NCI-H1436 treated with DMSO at 0.1 percent for 48 hours (cell line): ENCODE results near the gene GNB4.

Experiments
- DNase-seq: peaks from one replicate; lab custom pipeline; 2025; lab: John Stamatoyannopoulos, UW

GNB4 gene

DNA sequence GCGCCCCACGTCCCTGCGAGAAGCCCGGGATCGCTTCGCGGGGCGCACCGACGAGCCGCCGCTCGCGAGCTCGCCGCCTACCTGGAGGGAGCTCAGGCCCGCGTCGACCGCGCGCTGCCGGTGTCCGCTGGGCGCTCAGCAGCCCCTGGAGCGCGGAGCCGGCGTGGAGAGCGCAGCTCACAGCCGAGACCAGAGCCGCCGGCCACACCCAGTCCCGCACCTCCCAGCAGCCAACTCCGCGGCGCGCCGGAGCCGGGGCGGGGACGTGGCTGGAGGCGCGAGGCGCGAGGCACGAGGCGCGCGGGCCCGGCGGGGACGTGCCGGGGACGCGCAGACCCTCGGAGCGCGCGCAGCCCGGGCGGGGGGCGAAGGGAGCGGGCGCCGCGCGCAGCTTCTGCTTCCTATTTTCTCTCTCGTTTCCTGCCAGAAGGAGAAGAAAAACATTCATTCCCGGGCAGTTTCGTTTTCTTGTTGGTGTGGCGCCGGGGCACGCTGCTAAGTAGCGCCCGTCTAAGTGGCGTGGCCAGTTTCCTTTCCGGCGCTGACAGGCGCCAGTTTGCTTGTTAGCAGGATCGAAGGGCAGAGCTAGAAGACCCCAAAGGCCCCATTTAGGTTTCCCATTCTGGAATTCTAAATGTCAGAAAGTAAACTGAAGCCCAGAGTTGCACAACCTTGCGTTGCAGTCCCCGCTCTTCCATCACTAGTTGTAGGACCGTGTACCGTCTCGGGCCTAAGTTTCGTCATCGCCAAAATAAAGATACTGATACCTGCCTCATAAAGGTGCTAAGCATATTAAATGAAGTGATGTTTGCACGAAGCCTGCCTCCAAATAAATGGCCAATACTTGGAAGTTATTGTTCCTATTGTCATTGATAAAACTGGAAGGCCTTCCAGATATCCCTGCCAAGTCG, at the start of gene GNB4:
GNB4 (minus strand) TSS at position 206 of the 911 bp plus-strand sequence. CDS start 25,270 bp downstream, outside the sequence.
- no peak for DNase-seq

DNA sequence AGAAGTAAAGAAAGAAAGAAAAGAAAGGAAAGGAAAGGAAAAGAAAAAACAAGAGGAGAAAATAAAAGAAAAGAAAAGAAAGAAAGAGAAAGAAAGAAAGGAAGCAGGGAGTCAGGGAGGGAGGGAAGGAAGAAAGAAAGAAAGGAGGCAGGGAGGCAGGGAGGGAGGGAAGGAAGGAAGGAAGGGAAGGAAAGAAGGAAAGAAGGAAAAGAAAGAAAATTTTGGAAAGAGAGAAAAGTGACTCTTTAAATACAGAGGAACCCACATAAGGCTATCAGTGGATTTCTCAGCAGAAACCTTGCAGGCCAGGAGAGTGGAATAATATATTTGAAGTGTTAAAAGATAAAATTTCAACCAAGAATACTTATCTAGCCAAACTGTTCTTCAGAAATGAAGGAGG, 44.2 kb upstream of the GNB4 start:
- no peak for DNase-seq

DNA sequence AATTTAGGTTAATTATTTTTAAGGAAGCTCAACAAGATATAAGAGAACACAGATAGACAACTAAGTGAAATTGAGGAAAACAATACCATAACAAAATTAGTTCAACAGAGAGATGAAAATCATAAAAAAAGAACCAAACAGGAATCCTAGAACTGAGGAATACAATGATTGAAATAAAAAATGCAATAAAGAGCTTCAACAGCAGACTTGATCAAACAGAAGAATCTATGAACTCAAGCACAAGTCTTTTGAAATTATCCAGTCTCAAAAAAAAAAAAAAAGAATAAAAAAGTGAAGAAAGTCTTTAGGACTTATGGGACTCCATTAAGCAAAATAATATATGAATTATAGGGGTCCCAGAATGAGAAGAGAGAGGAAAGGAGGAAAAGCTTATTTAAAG, 42.0 kb upstream of the GNB4 start:
- DNase-seq: no peak

DNA sequence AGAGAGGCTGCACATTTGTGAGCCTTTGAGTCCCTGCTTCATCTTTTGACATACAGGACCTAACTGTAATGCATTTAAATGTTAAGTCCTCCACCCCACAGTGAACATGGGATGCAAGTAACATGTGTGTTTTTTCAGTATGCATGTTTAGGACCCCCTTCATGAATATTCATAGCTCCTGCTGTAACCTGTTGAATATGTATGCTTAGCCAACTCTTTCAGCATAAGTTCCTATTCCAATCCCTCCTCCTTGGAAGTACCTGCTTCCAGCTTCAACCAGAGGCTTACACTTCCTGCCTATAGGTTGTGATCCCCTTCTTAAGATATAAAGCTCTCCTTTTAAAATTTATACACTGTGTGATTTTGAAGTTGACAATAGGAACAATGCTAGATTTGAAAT, 36.9 kb upstream of the GNB4 start:
- DNase-seq: no peak

DNA sequence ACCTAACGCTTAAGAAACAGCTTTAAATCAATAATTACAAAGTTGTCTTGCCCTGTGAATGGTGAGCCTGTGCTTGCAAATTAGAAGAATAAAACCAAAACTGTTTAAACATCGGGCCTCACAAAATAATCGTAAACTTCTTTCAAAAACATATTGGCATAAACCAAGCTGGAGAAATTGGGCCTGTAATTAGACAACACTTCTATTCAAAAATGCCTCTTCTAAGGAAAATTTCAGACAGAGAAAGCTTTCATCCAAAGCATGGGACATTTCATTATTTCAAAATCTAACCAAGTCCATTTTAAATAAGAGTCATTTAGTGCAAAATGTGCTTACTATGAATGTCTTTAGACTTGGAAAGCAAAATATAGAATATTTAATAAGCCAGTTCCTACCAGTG, 35.5 kb upstream of the GNB4 start:
- no peak for DNase-seq

DNA sequence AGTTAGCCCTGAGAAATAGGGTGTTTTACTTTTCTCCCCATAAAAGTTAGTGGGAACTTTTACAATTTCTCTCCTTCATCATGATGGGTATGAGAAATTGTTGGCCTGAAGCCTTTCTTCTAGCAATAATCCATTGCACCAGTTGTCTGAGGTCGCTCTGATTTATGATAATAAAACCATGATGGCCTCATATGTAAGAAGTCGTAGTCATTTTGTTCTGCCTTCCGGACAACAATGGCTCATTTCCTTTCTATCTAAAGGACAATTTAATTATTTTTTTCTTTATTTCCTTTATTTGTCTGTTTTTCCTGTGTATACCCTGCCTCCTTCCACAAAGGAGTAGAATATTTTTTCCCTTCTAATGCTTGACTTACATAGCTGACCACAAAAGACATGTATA, 31.6 kb upstream of the GNB4 start:
- DNase-seq: no peak

DNA sequence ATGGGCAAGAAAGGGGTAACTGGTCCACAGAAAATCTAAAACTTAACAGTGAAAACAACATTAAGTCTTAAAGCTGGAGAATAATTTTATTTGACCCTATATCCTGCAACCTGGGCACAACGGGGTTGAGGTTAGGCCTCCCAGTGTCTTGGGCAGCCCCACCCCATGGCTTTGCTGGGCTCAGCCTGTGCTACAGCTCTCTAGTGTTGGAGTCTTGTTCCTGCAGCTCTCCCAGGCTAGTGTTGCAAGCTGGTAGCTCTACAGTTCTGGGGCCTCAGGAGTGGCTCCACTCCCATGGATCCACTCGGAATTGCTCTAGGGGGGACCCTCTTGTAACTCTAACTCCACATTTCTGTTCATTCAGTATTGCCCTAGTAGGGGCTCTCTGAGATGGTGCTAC, 24.9 kb upstream of the GNB4 start:
- no peak for DNase-seq

DNA sequence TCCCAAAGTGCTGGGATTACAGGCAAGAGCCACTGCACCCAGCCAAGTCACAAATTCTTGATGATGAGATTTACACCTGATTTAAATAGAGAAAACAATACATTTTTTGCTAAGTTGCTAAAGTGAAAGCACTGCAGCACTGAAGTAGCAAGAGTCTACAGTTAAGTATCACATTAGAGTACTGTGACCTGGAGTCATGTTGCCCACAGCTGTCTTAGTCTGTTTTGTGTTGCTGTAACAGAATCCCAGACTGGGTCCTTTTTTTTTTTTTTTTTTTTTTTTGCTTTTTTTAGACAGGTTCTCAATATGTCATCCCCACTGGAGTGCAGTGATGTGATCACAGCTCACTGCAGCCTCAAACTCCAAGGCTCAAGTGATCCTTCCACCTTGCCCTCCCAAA, 23.2 kb upstream of the GNB4 start:
- no peak for DNase-seq

DNA sequence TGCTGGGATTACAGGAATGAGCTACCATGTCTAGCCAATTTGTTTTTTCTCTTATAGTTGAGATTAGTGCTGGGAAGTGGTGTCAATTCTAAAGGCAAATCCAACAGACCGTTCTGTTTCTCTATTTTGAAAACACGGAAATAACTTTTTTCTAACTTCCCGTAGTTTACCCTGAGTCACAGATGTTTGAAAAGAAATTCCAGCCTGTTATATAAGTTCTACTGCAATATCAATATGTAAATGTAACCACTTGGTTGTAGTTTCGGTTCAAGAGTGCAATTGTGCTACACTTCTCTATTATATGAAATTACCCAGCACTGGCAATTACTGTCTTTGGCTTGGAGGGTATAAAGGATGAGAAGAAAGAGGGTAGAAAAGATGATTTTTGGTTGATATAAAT, 22.3 kb upstream of the GNB4 start:
- no peak for DNase-seq

DNA sequence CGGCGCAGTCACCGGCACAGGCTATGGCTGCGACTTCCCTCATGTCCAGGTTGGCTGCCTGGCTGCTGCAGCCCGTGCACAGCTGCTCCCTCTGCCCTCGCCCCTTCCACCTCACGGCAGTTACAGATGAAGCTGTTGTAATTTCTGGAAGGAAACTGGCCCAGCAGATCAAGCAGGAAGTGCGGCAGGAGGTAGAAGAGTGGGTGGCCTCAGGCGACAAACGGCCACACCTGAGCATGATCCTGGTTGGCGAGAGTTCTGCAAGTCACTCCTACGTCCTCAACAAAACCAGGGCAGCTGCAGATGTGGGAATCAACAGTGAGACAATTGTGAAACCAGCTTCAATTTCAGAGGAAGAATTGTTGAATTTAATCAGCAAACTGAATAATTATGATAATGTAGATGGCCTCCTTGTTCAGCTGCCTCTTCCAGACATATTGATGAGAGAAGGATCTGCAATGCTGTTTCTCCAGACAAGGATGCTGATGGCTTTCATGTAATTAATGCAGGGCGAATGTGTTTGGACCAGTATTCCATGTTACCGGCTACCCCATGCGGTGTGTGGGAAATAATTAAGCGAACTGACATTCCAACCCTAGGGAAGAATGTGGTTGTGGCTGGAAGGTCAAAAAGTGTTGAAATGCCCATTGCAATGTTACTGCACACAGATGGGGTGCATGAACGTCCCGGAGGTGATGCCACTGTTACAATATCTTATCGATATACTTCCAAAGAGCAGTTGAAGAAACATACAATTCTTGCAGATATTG, 13.2 kb upstream of the GNB4 start:
- no peak for DNase-seq

DNA sequence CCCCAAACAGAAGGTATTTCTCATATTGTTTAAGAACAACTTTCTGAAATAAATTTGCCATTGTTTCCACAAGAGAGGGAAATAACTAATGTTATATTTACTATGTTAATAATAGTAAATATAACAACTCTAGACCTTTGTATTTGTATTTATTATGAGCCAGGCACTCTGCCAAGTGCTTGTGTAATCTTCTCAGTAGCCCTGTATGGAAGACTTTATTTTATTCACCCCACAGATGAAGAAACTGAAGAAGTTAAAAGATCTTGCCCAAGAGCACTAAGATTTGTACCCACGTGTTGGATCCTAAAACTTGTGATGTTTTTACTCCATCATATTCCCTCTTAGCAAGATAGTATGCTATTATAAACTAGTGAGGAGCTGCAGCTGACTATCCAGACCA, 12.0 kb upstream of the GNB4 start:
- no peak for DNase-seq

DNA sequence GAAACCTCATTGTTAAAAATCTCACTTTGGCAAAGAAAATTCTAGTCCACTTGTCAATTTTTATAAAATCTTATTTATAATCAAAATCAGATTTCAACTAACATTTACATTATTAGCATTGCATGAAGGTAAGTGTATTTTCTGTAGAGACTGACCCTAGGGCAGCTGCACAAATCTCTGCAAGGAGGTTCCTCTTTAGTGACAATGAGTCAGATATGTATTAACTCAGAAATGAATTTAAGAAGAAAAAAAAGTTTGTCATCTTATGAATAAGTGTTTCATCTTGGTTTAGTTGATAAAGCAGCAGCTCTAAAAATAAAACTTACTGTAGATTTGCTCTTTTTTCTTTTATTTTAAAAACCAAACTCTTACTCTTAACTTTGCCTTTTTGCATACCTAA, 9.0 kb upstream of the GNB4 start:
- no peak for DNase-seq

DNA sequence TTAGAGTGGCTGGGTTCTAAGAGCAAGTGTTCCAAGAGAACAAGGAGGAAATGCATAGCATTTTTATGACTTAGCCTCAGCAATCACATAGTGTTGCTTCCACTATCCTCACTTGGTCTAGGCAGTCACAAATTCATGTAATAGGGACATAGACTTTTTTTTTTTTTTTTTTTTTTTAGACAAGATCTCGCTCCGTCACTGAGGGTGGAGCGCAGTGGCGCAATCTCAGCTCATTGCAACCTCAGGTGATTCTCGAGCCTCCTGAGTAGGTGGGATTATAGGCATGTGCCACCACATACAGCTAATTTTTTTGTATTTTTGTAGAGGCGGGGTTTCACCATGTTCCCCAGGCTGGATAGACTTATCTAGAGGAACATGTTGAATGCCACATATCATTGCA, 4.7 kb upstream of the GNB4 start:
- no peak for DNase-seq

DNA sequence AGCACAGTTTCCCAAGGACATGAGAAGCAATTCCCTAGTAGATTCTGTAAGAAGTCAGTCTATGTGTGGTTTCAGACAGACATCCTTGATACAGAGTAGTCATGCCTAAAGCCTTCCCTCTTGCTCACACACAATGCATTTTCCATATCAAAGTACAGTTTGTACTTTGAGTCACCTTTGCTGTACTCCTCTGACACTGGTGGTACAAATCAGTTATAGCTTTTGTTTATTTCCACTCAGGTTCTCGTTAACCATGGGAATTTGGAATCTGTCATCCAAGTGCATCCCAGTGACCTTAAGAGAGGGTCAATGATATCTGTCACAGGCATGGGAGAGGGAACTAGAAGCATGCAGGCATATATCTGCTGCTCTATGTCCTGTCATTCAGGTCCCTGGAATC, 3.6 kb upstream of the GNB4 start:
- no peak for DNase-seq

DNA sequence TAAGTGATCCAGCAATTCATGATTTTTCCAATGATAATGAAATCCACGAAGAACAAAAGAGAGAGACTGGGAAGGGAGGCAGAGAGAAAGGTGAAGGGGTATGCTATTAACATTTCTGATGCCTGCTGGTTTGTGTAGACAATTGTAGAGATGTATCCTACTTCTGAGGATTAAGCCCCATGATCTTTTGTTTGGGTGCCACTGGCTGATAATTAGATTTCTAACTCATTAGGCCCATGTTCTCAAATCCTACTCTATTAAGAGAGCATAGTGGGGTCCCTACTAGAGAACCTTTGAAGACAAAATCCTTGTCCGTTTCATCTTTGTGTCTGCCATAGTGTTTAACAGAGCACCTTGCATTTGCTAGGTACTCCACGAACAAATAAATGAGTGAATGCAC, 2.7 kb upstream of the GNB4 start:
- no peak for DNase-seq

DNA sequence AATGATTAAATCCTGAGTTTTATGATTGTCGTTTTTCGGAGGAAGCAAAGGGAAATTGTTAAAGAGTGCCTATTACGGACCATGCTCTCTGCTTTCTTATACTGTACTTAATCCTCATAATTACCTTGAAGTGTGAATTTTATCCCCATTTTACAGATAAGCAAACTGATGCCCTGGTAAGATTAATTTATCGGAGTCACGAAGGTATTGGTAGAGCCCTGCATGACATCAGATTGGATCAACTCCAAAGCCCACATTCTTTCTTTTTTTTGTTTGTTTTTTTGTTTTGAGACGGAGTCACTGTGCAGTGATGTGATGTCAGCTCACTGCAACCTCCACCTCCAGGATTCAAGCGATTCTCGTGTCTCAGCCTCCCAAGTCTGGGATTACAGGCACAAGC, 1.6 kb upstream of the GNB4 start:
- no peak for DNase-seq

DNA sequence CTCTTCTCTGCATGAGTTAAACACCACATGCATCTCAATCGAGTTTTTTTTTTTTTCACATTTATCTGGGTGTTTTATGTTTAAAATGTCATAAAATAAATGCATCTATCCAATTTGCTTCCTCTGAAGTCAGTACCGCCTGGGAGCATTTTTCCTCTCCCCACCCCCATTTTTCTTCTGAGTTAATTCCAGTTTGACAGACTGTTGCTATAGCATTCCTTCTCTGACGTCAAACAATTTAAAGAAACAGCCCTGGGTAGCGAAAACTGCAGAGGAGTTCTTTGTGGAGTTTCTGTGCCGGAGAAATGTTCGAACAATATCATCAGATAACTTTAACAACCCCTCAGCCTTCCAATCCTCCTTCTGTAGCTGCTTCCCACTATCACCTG, 900 bp upstream of the GNB4 start:
- no peak for DNase-seq

DNA sequence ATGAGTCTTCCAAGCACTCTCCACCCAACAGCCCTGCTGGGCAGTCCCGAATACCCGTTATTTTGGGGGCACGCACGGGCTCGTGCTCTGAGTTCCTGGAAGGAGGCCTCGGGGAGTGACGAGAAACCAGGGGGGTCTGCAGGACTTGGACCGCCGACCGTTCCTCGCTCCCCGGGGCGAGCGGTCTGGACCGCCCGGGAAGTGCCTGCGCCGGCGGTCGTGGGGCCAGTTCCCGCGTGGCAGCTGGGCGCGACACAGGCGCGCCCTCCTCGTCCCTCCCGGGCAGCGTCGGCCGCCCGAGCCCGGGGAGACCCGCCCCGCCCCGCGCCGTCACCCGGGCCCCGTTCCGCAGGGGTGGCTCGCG, 387 bp downstream of the GNB4 start:
- no peak for DNase-seq

DNA sequence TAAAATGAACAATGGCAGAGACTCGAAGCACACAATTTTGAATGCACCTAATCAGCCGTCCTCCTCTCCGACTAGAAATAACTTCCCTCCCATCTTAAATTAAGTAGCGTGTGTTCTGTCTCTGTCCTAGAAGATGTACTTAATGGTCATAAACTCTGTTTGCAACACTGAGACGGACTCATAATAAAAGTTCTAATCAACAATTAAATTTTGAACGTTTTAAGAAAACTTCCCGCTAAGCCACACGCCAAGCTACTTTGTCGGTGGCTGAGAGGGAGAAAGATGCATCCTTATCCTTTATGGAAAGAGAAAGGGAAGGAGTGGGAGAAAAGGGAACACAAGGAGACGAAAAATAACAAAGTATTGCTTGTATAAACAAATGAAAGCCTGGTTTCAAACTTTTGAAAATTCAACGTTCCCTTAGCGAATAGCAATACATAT, 989 bp downstream of the GNB4 start:
- no peak for DNase-seq

DNA sequence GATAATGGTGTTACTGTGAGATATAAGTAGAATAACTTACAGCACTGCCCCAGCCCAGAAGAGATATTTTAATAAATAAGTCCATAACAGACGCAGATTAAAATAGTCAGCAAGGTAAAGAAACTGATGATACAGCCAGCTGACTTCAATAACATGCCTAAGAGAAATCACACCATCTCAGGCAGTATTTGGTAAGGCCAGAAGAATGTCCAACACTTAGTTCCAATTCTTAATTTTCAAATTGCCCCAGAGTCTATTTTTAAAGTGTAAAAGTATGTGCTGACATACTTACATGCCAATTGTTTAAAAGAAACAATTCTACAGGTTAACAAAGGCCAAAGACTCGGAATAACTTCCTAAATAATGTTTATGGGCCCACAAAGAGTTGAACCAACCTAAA, 1.6 kb downstream of the GNB4 start:
- no peak for DNase-seq

DNA sequence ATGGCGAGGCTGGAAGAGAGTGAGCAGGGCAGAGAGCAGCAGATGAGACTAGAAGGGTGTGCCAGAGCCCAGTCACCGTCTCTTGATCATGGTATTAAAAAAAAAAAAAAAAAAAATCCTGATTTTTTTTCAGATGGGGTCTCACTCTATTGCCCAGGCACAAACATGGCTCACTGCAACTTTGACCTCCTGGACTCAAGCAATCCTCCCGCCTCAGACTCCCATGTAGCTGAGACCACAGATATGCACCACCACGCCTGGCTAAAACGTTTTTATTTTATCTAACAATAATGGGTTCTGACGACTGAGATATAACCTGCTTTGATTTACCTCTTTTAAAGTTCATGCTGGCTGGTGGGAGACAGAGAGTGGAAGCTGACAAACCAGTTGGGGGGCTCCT, 4.0 kb downstream of the GNB4 start:
- DNase-seq: no peak

DNA sequence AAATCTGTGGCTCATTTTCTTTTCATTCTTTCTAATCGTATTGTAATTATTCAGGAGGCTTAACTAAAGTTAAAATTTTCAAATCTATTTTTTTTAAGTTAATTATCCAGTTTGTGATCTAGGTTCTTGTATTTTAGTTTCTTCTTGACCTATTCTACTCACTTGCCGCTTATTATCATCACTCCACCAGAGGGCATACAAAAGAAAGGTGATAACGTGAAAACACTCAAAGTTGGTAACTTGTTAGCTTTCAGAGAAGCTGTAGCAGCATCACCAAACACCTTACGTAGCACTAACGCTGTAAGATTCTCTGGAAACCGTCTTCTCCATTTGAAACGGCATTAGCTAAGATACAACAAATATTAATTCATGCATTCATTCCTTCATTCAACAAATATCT, 4.8 kb downstream of the GNB4 start:
- DNase-seq: no peak

DNA sequence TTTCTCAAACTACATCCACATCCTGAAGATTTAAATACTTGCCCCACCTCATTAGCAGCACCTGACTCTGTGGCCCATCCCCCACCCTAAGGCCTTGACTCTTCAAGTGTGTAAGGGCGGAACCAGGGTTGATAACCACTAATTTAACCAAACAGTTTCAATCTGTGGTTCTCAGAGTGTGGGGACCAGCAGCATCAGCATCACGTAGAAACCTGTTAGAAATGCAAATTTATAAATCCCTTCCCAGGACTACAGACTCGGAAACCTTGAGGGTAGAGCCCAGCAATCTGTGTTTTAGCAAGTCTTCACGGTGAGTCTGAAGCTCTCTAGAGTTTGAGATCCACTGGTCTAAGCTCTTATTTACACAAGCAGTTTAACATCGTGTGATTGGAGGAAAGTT, 12.4 kb downstream of the GNB4 start:
- no peak for DNase-seq

DNA sequence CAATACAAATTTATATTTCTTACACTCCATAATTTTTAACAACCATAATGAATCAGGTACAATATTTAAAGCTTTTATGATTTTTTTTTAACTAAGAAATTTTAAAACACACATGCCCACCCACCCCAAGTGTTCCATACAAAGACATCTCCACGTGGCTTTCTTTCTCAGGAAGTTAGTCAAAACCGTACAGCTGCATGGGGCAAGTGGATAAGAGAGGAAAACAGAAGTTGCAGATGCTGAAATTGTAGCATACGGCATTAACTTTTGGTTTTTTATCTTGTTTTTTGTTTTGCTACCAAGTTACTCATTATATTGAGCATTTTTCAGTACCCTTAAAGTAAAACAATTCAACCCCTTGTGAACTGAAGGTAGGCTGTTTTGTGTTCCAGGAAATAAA, 14.8 kb downstream of the GNB4 start:
- no peak for DNase-seq
